ENCODE results near the gene GPATCH2.

DNA sequence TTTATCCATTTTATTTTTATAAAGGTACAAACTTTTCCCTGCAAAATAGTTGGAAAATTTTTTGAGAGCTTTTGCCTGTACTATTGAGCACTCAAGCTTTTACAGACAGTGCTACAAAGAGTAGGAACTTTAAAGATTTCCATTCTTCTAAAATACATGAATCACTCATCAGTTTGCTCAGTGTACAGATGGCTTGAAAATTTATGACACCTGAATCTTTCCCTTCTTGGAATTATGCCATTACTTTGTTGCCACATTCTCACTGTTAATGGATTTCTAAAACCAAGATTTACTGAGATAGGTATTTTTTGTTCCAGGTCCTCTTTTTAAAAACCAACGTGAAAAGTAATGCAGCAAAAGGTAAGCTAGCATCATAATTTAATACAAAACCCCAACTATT is 76.0 kb downstream of the GPATCH2 start:
- TF ChIP-seq GATA2 (IDR thresholded peaks at IDR 0.05; ENCODE audit: low read depth, low read length): no peak
- no peak for TF ChIP-seq GATA3 (IDR thresholded peaks at IDR 0.05; ENCODE audit: low read depth, low read length)
